HG02798 (cell line): Measurements from ENCODE around the gene PLEKHA6.

Experiments used
- ATAC-seq: cut with Tn5 transposase; IDR thresholded peaks from one replicate; pipeline ENCODE4 v1.9.1; 2021; ENCODE audit warnings: mild to moderate bottlenecking; ENCODE audit not compliant: unreplicated experiment, poor library complexity

The PLEKHA6 gene

DNA sequence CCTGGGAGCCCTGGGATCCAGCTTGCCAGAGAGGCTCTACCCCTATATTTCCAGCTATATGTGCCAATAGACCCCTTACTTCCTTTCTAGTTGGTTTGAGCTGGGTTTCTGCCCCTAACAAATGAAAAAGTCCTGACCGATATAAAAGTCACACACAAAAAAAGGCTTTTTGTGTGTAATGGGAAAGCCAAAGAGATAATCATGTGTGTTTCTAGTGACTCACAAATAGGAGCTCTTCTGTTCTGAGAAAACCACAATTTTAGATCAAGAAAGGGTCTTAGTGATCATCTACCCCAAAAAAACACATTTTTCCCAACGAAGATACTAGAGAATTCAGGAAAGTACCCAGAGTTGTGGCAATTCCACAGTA, 23.0 kb upstream of the PLEKHA6 start:
- ATAC-seq = no peak

- ATAC-seq = no peak
Observed at GRCh38 chr1:204380293-204380831, 20.6 kb upstream of the PLEKHA6 start.

DNA sequence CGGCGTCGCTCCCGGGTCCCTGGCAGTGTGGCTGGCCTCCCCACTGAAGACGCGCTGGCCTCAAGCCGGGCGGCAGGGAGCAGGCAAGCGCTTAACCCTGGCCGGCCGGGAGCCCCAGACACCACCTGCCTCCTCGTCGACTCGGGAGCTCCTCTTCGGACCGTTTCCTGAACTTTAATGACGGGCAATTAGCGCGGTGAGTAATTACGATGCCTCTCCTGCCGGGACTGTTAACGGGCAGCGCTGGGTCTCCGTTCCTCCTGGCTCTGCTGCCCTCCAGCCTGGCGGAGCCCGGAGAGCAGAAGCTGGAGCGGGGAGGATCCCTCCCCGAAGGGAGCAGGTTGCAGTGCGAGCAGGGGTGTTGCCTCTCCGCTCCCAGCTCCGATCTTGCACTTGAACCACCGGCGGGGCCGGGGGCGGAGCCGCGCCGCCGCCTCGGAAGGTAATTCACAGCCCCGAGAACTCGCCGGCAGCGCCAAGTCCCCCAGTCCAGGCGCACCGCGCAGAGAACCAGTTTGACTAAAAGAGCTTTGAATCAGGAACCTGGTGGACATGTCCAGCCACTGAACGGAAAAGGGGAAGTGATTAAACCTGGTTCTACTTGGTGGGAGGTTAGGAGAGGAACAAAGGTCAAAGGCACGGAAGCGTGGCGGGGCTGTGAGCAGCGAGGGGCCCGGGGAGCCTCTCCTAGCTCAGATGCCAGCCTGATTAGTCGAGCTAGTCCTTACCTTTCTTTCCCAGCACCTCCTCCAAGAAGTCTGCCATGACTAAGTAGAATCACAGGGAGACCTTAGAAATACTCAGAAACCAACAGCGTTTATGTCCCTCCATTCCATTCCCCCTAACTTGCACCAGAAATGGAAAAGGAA, 18.3 kb upstream of the PLEKHA6 start:
- peak; percentile 45 for ATAC-seq

- ATAC-seq = no peak
Observed at GRCh38 chr1:204376919-204377799, 17.4 kb upstream of the PLEKHA6 start.

- no peak for ATAC-seq
Observed at GRCh38 chr1:204376465-204376864, 16.7 kb upstream of the PLEKHA6 start.

DNA sequence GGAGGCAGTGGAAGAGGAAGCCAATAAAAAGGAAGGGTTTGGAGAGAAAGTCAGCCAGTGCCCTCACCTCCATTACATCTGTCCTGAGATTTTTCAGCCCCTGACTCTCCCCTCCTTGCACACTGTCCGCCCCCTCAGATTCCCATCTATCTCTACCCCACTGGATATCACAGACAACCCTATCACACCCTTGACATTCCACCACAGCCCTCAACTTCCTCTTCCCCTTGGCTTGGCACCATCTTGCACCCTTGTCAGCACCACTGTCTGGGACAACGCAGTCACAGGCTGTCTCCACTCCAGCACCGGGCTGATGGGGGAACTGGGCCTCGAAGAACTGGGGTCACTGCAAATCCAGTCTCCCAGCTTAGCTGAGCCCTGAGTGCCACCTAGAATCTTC, 14.2 kb upstream of the PLEKHA6 start:
- no peak for ATAC-seq

DNA sequence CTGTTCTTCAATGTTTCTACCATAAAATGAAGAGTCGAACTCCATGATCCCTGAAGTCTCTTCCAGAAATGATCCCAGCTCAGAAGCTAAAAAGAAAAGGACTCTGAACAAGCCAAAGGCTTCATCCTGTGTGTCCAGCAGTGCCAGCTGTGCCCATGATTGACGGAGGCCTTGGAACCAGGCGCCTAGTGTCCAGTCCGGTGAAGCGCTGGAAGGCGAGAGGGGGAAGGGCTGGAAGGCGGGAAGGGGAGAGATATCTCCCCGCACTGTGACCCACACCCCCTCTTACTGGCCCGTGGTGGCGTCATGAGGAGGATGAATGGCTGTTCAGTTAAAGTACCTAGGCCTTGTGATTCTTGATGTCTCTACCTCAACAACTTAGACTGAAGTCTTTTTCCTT, 10.4 kb upstream of the PLEKHA6 start:
- no peak for ATAC-seq

DNA sequence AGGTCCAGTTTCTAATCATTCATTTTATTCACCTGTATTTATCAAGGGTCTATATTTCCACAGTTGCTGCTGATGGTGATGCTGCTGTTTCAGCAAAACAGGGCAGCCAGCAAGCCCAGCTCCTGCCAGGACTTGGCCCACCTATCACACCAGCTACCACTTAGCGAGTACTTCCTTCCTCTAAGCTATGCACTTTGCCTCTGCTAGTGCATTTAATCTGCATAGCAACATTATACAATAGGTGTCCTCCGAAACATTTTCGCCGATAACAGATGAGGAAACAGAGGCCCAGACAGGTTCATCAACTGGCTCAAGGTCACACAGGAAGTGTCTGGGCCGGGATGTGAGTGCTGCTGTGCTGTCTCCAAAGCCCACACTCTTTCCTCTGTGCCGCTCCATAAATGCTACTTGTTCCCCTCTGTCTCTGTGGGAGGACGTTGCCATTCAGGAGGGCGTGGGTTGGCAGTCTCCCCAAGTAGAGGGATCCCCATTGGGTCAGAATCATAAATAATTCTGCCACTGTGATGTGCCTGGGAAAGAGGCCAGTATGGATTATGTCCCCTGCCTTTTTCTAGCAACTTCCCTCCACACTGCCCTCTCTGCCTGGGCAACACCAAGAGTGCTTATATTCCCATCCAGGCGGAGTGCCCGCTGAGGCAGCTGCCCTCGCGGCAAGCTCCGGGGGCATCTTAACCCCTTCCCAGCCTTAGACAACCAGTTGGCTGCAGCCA, 9.4 kb upstream of the PLEKHA6 start:
- ATAC-seq = no peak

DNA sequence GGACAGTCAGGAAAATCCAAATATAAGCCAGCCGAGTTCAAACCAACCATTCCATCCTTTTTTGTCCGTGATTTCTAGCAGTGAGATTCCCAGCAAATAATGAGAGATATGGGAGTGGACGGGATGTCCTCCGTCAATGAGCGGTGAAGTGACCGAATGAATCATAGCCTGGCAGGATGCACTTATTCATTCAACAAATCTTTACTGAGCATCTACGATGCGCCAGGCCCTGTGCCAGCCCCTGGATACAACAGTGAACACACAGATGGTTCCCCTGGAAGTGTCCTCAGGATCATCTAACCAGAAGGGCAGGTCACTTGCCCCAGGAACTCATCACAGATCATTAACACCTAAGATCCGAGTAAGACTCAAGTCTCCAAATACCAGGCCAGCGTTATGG, 8.2 kb upstream of the PLEKHA6 start:
- ATAC-seq = no peak

GRCh38 chr1:204367193-204367858, 7.6 kb upstream of the PLEKHA6 start:
- no peak for ATAC-seq

DNA sequence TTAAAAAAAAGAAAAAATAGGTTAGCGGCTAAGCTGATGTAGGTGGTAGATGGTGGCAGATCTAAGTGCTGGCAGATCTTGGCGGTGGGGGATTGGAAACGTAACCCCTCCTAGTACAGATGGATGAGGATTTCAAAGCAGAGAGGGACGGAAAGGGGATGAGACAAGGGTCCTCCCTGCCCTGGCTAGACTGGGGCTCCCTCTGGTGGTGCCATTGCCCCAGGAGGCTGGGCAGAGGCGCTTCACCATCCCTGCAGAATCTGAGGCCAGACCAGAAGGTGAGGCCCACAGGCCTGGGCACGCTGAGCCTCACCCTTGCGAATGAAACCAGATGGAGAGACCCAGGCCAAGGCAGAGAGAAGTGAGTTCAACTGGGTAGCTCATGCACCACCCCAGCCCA, 7.0 kb upstream of the PLEKHA6 start:
- no peak for ATAC-seq

GRCh38 chr1:204363335-204364114, 3.8 kb upstream of the PLEKHA6 start:
- peak; percentile 62 for ATAC-seq

DNA sequence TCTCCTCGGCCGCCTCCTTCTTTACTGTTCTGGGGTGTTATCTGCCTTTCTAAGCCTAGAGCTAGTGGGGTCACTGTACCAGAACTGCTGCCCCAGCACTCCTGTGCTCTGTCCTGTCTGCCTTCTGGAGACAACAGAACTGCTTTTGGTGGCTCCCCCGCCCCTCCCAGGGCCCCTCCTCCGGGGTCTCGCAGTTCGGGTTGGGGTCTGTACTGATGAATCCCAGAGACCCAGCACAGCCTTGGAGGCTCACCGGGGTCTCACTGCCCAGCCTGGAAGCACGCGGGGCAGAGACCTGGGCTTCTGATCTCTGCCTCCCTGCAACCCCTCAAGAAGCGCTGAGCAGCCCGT, 3.2 kb upstream of the PLEKHA6 start:
- ATAC-seq = no peak

GRCh38 chr1:204361781-204362180, 2.1 kb upstream of the PLEKHA6 start:
- ATAC-seq = no peak

GRCh38 chr1:204361341-204361771, 1.6 kb upstream of the PLEKHA6 start:
- ATAC-seq = no peak

DNA sequence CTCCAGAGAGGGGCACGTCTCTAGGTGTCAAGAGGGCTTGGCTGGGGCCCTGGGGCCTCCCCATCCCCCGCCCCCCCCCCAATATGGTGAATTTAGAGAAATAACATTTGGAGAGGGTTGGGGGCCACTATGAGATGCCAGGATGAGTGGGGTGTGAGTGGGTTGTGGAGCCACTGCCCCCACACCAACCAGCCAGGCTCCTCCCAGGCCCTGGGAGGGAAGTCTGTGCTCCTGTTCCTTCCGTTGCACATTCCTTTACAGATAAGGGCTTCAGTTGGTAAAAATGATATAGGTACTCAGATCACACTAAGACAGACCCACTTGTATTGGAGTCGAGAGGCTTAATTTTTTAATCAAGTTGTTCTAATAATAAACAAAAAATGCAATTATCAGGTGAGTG, 585 bp upstream of the PLEKHA6 start:
- no peak for ATAC-seq

- ATAC-seq = no peak
Observed at GRCh38 chr1:204359131-204359473, 627 bp downstream of the PLEKHA6 start.

DNA sequence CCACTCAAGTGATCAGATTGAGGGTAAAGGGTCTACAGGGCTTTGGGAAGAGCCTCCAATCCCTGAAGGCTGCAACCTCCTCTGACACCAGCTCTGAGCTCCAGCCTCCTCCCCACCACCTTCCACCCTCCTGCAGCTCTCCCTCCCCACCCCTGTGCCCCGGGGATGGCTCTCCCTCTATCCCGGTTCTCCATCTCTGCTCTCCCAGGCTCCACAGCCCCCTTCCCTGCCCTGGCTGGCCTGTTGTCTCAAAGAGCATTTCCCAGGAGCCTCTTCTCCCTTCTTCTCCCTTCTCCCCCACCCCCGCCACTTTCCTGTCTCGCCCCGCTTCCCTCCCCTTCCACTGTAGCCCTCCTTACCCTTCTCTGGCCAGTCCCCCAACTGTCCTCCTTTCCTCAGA, 1.1 kb downstream of the PLEKHA6 start:
- no peak for ATAC-seq
